Activated T-helper 2 cell treated with anti-CD3 and anti-CD28 coated beads, Interferon-gamma antibody, Interleukin-2, Interleukin-4, amounts not matched to agents 10 μg/mL and 5 μg/mL and 100 μg/mL, durations not matched to agents 14 hours and 24 hours and 36 hours (primary cell): ENCODE results near the gene NDUFS2. TPM values are rescaled to one million over a fixed set of nuclear protein-coding genes. Genes with fewer than 3 reads are reported as not detected.

Experiments
- DNase-seq: peaks from one replicate; pipeline ENCODE4 v3.0.0; 2021; ENCODE audit warnings: low spot score
- H3K27ac Mint-ChIP-seq: one replicate; pipeline ENCODE4 v1.8.0; 2021; ENCODE audit warnings: mixed read lengths
- H3K27me3 Mint-ChIP-seq: one replicate; pipeline ENCODE4 v1.8.0; 2021; ENCODE audit warnings: low read depth, mixed read lengths
- H3K36me3 Mint-ChIP-seq: one replicate; pipeline ENCODE4 v1.8.0; 2021; ENCODE audit warnings: low read depth, mixed read lengths
- H3K4me1 Mint-ChIP-seq: one replicate; pipeline ENCODE4 v1.8.0; 2021; ENCODE audit warnings: low read depth, mixed read lengths
- H3K4me3 Mint-ChIP-seq: one replicate; pipeline ENCODE4 v1.8.0; 2021; ENCODE audit warnings: low read depth, mild to moderate bottlenecking, moderate library complexity, mixed read lengths
- H3K9me3 Mint-ChIP-seq: one replicate; pipeline ENCODE4 v1.8.0; 2021; ENCODE audit warnings: mixed read lengths
- intact Hi-C: fragments of 100-400 bp; cut with micrococcal nuclease; formaldehyde crosslinking; loops from one replicate; pipeline ENCODE4 v1.15.1; 2023
- total RNA-seq: library from RNA; stranded (reverse); gene quantifications from 2 replicates; pipeline ENCODE4 v1.2.3, GENCODE V29; 2022

NDUFS2 gene
- total RNA-seq, 1 donor from 2014 or later: 79.0 TPM

DNA sequence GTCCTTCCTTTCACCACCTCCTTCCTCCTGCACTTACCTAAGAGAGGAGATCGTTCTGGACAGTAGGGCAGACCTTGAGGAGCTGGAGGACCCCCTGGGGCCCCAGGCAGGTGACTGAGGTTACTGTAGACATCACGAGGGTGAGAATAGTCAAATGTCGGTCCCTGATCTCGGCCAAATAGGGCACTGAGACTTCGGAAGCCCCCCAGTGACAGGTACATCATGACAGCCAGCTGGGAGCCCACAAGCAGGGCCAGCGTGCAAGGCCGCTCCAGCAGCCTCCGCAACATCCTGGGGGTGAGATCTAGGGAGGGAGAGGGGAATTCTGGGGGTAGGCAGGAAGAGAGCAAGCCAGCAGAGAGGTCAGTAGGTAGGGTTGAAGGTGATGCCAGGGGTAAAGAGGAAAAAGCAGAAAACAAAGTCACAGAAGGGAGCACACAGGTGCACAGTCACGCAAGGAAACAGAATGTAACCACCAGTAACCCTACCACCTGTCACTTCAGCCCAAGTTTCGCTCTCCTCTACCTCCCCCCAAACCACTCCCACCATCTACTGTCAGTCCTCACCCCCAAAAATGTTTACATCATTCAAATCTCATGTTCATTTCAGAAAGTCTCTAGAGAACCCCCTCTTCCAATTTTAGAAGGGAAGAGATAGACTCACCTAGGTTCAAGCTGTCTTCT, 26.3 kb upstream of the NDUFS2 start:
- intact Hi-C loops: loop anchor here (2.0 kb wide), 1 partner anchor 43 kb away; the partner anchor contains the start of gene DEDD
- no peaks in the 10 kb centered on the region for H3K9me3 Mint-ChIP-seq
- peaks cover 40% of the 10 kb centered on the region for H3K4me1 Mint-ChIP-seq
- H3K27me3 Mint-ChIP-seq: no peaks in the 10 kb centered on the region
- DNase-seq: no peak
- peak overlapping the region; percentile 99 for H3K4me3 Mint-ChIP-seq
- H3K27ac Mint-ChIP-seq: peak overlapping the region; percentile 97
- peaks cover 58% of the 10 kb centered on the region for H3K36me3 Mint-ChIP-seq

DNA sequence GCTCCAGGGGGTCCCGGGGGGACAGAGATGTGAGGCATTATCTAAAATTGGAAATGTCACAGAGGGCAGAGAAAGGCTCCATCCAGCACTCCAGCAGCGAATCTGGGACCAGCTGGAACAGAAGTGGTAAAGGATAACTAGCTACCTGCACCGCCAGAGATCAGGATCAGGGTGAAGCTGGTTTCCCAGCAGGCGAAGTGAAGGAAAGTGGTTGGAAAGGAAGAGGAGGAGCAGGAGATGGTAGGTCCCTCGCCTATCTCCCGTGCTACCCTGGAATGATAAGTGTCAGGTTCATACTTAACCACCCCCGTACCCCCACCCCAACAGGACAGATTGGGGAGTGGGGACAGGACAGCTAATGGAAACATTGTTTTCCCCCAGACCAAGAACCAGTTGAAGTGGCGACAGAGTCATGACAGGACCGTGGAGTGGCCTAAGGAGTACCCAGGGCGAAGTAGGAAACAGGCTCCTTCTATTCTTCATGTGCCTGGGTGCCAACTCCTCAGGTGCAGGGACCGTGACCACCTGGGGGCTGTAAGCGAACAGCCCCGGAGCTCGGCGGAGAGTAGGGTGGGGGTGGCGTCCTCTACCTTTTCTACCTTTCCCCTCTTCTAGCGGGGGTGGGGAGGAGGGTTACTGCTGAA, 25.6 kb upstream of the NDUFS2 start:
- Mint-ChIP-seq H3K27ac (peak overlapping the region; percentile 97), H3K4me3 (peak overlapping the region; percentile 99), H3K9me3 (no peaks in the 10 kb centered on the region), H3K27me3 (no peaks in the 10 kb centered on the region), H3K36me3 (peaks cover 51% of the 10 kb centered on the region), H3K4me1 (peaks cover 44% of the 10 kb centered on the region)
- intact Hi-C loops: loop anchor here (1.0 to 2.0 kb wide), 2 partner anchors 10 to 44 kb away; partner anchors contain the start of genes DEDD and PPOX
- no peak for DNase-seq

DNA sequence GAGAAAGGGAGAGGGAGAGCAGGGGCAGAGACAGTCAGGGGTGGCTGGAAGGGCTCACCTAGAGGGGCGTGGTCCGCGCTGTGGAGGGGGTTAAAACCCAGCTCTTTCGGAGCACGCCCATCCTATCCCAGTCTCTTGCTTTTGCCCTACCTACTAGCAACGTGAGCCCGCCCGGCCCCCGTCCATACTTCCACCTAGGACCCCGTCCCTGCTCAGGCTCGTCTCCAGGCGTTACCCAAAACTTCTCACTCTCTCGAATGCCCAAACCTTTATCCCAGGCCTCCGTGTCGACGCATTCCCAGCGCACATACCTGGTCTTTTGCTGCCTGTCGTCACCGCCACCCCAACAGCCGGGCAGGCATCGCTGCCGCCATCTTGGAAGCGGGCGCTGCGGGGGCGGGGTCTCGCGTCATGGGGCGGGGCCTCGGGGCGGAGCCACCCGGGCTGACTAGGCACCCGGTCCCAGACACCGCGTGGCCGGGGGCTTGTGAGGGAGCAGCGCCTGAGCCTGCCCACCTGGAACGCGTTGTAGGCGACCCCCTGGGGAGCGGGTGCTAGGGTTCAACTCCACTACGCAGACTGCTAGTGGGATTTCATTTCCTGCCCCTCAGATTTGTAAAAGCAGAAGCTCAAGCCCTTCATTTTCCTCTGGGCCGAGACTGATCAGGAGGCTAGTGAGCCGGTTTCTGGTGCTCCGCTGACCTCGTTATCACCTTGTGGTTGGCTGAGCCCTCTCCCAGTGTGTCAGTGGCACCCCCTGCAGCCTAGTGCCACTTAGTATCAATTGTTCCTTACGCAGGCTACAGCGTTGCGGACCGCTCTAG, 24.8 kb upstream of the NDUFS2 start, which contains the start of gene B4GALT3:
Gene B4GALT3, minus strand, starts transcription at position 396 of the 824 bp plus-strand sequence. CDS start 1,447 bp downstream, outside the sequence.
- DNase-seq: peak; percentile 92
- Mint-ChIP-seq H3K4me3 (peak within 1 kb of the TSS; percentile 99), H3K9me3 (no peaks in the 10 kb centered on the region), H3K4me1 (peaks cover 48% of the 10 kb centered on the region), H3K27ac (peak within 1 kb of the TSS; percentile 97), H3K36me3 (peaks cover 44% of the 10 kb centered on the region), H3K27me3 (no peaks in the 10 kb centered on the region)
- intact Hi-C loops: loop anchor here (1.0 to 2.0 kb wide), 2 partner anchors 11 to 45 kb away; partner anchors contain the start of genes DEDD and PPOX

DNA sequence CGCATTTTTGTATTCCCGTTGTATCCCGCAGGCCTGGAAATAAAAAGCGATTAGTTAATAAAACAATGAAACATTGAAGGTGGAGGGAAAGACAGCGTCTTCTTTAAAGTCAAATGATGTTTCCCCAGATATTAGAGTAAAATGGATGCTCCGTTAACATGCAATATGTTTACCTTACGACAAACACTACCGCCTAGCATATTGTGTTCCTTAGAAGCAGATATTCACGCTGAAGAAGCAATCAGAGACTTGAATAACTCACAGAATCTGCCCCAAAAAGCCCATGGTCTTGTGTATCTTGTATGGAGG, 24.3 kb upstream of the NDUFS2 start:
- H3K27ac Mint-ChIP-seq: peak overlapping the region; percentile 97
- DNase-seq: no peak
- intact Hi-C loops: loop anchor here (1.0 to 2.0 kb wide), 2 partner anchors 12 to 45 kb away; partner anchors contain the start of genes DEDD and PPOX
- peaks cover 48% of the 10 kb centered on the region for H3K4me1 Mint-ChIP-seq
- peak overlapping the region; percentile 99 for H3K4me3 Mint-ChIP-seq
- H3K27me3 Mint-ChIP-seq: no peaks in the 10 kb centered on the region
- H3K36me3 Mint-ChIP-seq: peaks cover 39% of the 10 kb centered on the region
- no peaks in the 10 kb centered on the region for H3K9me3 Mint-ChIP-seq

DNA sequence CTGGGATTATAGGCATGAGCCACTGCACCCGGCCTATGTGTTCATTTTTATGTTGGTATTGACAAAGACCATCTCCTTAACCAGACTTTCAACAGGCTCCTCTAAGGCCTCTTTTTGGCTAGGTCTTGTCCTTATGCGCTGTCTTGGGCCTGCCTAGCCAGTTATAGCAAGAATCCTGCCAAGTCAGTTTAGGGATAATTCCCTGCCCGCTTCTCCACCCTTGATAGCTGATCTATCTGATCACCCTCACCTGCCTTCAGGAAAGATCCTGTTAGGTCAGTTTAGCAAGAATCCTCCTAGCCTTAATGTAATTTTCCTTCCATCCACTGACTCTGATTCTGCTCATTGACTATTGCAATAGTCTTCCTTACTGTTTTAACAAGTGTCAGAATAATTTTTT, 22.5 kb upstream of the NDUFS2 start:
- no peaks in the 10 kb centered on the region for H3K9me3 Mint-ChIP-seq
- H3K27ac Mint-ChIP-seq: peak overlapping the region; percentile 23
- intact Hi-C loops: loop anchor here (1.0 kb wide), 1 partner anchor 46 kb away; no protein-coding TSS in a partner anchor
- peaks cover 23% of the 10 kb centered on the region for H3K36me3 Mint-ChIP-seq
- no peaks in the 10 kb centered on the region for H3K27me3 Mint-ChIP-seq
- H3K4me3 Mint-ChIP-seq: no peak overlapping the region
- H3K4me1 Mint-ChIP-seq: peaks cover 60% of the 10 kb centered on the region
- no peak for DNase-seq

DNA sequence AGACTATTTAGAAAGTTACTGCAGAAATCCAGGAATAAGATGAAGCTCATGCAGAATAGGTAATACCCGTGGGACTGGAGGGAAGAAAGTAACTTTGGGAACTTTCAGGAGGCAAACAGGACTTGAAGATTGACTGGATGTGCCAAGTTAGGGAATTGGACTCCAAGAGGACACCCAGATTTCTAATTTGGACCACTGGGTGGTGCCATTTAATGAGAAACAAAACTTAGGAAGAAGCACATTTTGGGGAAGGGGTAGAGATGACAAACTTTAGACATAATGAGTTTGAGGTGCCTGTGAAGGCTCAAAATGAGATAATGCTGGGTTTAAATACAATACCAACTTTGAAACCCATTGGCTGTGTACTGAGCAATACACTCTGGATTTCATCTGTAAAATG, 21.5 kb upstream of the NDUFS2 start:
- H3K4me1 Mint-ChIP-seq: peaks cover 62% of the 10 kb centered on the region
- H3K9me3 Mint-ChIP-seq: no peaks in the 10 kb centered on the region
- intact Hi-C loops: loop anchor here (1.0 kb wide), 1 partner anchor 45 kb away; no protein-coding TSS in a partner anchor
- H3K4me3 Mint-ChIP-seq: no peak overlapping the region
- no peak for DNase-seq
- H3K27ac Mint-ChIP-seq: peak overlapping the region; percentile 75
- H3K27me3 Mint-ChIP-seq: no peaks in the 10 kb centered on the region
- H3K36me3 Mint-ChIP-seq: peaks cover 13% of the 10 kb centered on the region

DNA sequence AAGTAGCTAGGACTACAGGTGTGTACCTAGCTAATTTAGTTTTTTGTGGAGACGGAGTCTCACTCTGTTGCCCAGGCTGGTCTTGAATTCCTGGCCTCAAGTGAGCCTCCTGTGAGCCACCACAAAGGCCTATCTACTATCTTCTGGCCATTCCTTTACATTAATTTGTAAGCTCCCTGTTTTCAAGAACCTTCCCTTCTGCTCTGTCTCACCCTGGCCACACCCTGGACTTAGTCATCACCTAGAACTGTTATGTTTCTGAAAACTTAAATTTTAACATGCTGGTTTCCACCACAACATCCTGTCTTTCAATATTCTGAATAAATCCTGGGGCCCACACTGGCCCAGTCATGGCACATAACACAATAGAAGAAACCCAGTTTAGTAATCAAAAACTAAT, 20.0 kb upstream of the NDUFS2 start:
- Mint-ChIP-seq H3K4me3 (peak overlapping the region; percentile 61), H3K36me3 (peaks cover 1% of the 10 kb centered on the region), H3K9me3 (no peaks in the 10 kb centered on the region), H3K27me3 (no peaks in the 10 kb centered on the region), H3K4me1 (peaks cover 64% of the 10 kb centered on the region), H3K27ac (peak overlapping the region; percentile 99)
- peak; percentile 62 for DNase-seq
- intact Hi-C loops: no loop called here

DNA sequence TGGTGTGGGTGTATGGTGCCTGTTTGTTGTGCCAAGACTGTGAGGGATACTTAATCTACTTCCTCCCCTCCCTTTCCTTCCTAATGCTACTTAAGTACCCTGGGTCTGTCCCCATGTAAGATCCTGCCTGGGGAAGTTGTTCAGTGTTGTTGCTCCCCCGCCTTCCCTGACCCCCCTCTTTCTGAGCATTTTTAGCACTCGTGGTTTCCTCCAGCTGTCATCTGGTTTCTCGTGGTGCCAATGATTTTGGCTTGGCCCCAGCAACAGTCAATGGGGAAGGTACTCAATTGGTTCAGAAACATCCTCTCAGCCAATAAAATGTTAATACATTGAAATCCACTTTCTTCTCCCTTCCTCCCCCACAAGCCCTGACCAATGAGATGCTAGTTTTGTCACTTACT, 16.9 kb upstream of the NDUFS2 start:
- H3K9me3 Mint-ChIP-seq: no peaks in the 10 kb centered on the region
- intact Hi-C loops: loop anchor here (1.0 to 2.0 kb wide), 2 partner anchors 17 to 40 kb away; partner anchors contain the start of gene NDUFS2

DNA sequence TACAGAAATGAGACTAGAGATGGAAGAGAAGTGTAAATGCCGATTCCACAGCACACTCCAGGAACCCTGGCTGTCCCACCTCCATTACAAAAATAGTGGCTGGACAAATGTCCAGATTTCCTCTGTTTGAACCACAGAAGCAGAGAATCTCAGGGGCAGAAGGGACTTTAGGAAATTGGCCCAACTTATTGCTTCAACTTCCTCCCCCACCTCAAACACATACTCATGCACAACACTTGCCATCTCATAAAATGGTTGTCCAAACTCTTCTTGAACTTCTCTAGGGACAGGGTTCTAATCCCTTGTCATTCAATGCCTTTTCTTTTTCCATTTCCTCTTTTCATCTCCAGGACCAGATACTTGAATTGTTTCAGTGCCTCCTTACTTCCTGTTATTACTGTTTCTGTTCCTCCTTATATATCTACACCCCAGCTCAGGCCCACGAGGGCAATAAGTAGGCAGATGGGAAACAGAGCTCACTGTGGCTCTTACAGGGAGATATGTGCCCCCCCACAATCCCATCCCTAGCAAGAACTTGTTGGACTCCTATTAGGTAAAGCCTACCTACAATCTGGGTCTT, 16.3 kb upstream of the NDUFS2 start:
- Mint-ChIP-seq H3K36me3 (no peaks in the 10 kb centered on the region), H3K4me3 (peak overlapping the region; percentile 67), H3K27me3 (no peaks in the 10 kb centered on the region), H3K4me1 (peaks cover 49% of the 10 kb centered on the region), H3K27ac (peak overlapping the region; percentile 98), H3K9me3 (no peaks in the 10 kb centered on the region)
- intact Hi-C loops: loop anchor here (1.0 to 2.0 kb wide), 2 partner anchors 16 to 39 kb away; partner anchors contain the start of gene NDUFS2
- DNase-seq: no peak

More for the DNA sequence above, 16.9 kb upstream of the NDUFS2 start:
- H3K27ac Mint-ChIP-seq: peak overlapping the region; percentile 98
- H3K4me1 Mint-ChIP-seq: peaks cover 55% of the 10 kb centered on the region
- H3K27me3 Mint-ChIP-seq: no peaks in the 10 kb centered on the region
- peak overlapping the region; percentile 67 for H3K4me3 Mint-ChIP-seq
- peak; percentile 78 for DNase-seq
- H3K36me3 Mint-ChIP-seq: no peaks in the 10 kb centered on the region

DNA sequence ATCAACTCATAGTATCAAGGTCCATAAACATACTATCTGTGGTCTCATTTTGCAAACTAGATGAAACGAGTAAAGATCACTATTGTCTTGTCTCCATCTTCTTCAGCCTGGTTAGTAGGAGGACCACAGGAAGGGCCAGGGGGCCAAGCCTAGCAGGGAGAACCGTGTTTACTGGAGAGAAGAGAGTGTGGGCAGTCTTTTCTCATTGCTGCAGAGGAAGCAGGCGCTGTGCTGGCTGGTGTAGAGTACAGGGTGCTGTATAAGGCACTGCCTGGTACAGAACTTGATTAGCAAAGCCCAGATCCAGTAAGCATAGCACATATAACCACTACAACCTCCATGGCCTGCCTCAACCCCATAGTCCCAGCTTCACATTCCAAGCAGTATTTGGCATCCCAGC, 14.9 kb upstream of the NDUFS2 start:
- intact Hi-C loops: no loop called here

DNA sequence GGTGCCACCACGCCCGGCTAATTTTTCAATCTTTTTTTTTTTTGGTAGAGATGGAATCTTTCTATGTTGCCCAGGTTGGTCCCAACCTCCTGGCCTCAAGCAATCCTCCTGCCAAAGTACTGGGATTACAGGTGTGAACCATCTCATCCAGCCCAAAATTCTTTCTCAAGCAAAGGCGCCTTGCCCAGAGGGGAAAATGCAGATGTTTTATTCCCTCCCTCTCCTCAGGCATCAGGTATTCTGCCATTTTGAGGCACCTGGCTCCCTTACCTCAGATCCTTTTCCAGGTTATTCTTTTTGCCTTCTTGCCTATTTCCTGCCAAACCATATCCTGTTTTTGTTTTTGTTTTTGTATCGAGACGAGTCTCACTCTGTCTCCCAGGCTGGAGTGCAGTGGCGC, 13.8 kb upstream of the NDUFS2 start:
- no peak for DNase-seq
- H3K27me3 Mint-ChIP-seq: no peaks in the 10 kb centered on the region
- peaks cover 43% of the 10 kb centered on the region for H3K4me1 Mint-ChIP-seq
- no peaks in the 10 kb centered on the region for H3K9me3 Mint-ChIP-seq
- intact Hi-C loops: no loop called here
- H3K36me3 Mint-ChIP-seq: no peaks in the 10 kb centered on the region
- no peak overlapping the region for H3K4me3 Mint-ChIP-seq
- H3K27ac Mint-ChIP-seq: no peak overlapping the region

More for the DNA sequence above, 14.9 kb upstream of the NDUFS2 start:
- H3K27me3 Mint-ChIP-seq: no peaks in the 10 kb centered on the region
- no peaks in the 10 kb centered on the region for H3K36me3 Mint-ChIP-seq
- DNase-seq: no peak
- no peak overlapping the region for H3K4me3 Mint-ChIP-seq
- peaks cover 44% of the 10 kb centered on the region for H3K4me1 Mint-ChIP-seq
- H3K27ac Mint-ChIP-seq: peak overlapping the region; percentile 31
- H3K9me3 Mint-ChIP-seq: no peaks in the 10 kb centered on the region

DNA sequence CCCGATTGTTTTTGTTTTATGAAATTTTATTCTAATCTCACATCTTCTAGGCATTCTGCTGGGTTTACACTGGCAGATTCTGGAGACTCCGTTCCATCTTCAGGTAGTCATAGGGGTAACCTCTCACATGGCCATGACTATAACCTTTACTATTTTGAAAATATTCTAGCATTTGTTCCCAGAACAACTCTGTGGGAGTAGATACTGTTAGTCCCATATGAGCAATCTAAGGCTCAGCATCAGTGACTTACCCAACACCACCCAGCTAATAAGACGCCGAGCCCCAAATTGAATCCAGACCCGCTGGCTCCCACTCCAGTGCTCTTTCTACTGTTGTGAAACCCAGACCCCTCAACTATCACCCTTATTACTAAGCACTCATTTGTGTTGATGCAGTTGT, 13.1 kb upstream of the NDUFS2 start:
- no peaks in the 10 kb centered on the region for H3K9me3 Mint-ChIP-seq
- no peak for DNase-seq
- H3K36me3 Mint-ChIP-seq: no peaks in the 10 kb centered on the region
- no peak overlapping the region for H3K27ac Mint-ChIP-seq
- H3K4me3 Mint-ChIP-seq: no peak overlapping the region
- intact Hi-C loops: no loop called here
- peaks cover 39% of the 10 kb centered on the region for H3K4me1 Mint-ChIP-seq
- no peaks in the 10 kb centered on the region for H3K27me3 Mint-ChIP-seq
